Stimulated activated naive CD8-positive, alpha-beta T cell treated with anti-CD3 and anti-CD28 coated beads, Interleukin-15, Interleukin-2, amounts not matched to agents 100 ng/mL and 50 ng/mL, for 24 hours (primary cell): ENCODE measurements around the gene PCDHGA7.
"Not testable (repeated sequence)": the region's sequence is repeated elsewhere in the genome, so short reads cannot be mapped to it uniquely, and the experiment has no call there.

Experiments used
- H3K27ac Mint-ChIP-seq: one replicate; pipeline ENCODE4 v1.8.0; 2021; ENCODE audit warnings: mild to moderate bottlenecking, mixed read lengths
- H3K27me3 Mint-ChIP-seq: one replicate; pipeline ENCODE4 v1.8.0; 2021; ENCODE audit warnings: mixed read lengths
- H3K36me3 Mint-ChIP-seq: one replicate; pipeline ENCODE4 v1.8.0; 2021; ENCODE audit warnings: low read depth, mixed read lengths
- H3K4me1 Mint-ChIP-seq: one replicate; pipeline ENCODE4 v1.8.0; 2021; ENCODE audit warnings: low read depth, mixed read lengths
- H3K4me3 Mint-ChIP-seq: one replicate; pipeline ENCODE4 v1.8.0; 2021; ENCODE audit warnings: mild to moderate bottlenecking, mixed read lengths
- H3K9me3 Mint-ChIP-seq: one replicate; pipeline ENCODE4 v1.8.0; 2021; ENCODE audit warnings: mixed read lengths

The PCDHGA7 gene

GRCh38 chr5:141356950-141357349, 25.6 kb upstream of the PCDHGA7 start:
- peaks cover 79% of the 10 kb centered on the region for H3K27me3 Mint-ChIP-seq
- H3K4me3 Mint-ChIP-seq: no peak overlapping the region
- H3K9me3 Mint-ChIP-seq: peaks cover 33% of the 10 kb centered on the region
- peaks cover 33% of the 10 kb centered on the region for H3K36me3 Mint-ChIP-seq
- H3K4me1 Mint-ChIP-seq: no peaks in the 10 kb centered on the region
- H3K27ac Mint-ChIP-seq: no peak overlapping the region

DNA sequence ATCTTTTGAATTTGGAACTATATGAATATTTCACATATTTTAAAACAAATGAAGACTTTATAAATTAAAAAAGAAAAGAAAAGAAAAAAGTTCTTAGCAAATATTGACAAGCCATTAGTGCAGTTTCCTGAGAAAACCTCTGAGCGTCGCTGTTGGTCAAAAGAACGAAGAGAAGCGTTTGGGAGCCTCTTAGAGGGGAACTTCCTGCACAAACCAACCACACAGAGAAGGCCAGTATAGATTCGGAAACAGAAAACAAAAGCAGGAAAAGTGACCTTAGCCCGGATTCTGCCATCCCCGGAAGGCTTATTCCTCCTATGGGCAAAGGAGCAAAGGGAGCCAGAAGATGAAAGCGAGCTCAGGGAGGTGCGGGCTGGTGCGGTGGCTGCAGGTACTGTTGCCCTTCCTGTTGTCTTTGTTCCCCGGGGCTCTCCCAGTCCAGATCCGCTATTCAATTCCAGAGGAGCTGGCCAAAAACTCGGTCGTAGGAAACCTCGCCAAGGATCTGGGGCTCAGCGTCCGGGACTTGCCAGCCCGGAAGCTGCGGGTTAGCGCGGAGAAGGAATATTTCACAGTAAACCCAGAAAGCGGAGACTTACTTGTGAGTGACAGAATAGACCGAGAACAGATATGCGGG, 22.6 kb upstream of the PCDHGA7 start, which contains the start of gene PCDHGB2:
TSS of gene PCDHGB2 (plus strand) at position 205 of the 637 bp plus-strand sequence. CDS start at position 347, 142 bp downstream.
- H3K27ac Mint-ChIP-seq: peak within 1 kb of the TSS; percentile 61
- no peaks in the 10 kb centered on the region for H3K4me1 Mint-ChIP-seq
- H3K4me3 Mint-ChIP-seq: peak within 1 kb of the TSS; percentile 77
- H3K9me3 Mint-ChIP-seq: peaks cover 44% of the 10 kb centered on the region
- H3K27me3 Mint-ChIP-seq: peaks cover 83% of the 10 kb centered on the region
- peaks cover 35% of the 10 kb centered on the region for H3K36me3 Mint-ChIP-seq

DNA sequence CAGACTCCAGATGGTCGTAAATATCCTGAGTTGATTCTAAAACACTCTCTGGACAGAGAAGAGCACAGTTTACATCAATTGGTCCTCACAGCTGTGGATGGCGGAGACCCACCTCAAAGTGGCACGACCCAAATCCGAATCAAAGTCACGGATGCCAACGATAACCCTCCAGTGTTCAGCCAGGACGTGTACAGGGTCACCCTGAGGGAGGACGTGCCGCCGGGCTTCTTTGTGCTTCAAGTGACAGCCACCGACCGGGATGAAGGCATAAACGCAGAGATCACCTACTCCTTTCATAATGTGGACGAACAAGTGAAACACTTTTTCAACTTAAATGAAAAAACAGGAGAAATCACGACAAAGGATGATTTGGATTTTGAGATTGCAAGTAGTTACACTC, 21.9 kb upstream of the PCDHGA7 start:
- no peak overlapping the region for H3K4me3 Mint-ChIP-seq
- H3K27ac Mint-ChIP-seq: peak overlapping the region; percentile 61
- H3K9me3 Mint-ChIP-seq: peaks cover 51% of the 10 kb centered on the region
- H3K27me3 Mint-ChIP-seq: peaks cover 86% of the 10 kb centered on the region
- no peaks in the 10 kb centered on the region for H3K4me1 Mint-ChIP-seq
- peaks cover 41% of the 10 kb centered on the region for H3K36me3 Mint-ChIP-seq

- peaks cover 86% of the 10 kb centered on the region for H3K27me3 Mint-ChIP-seq
- no peak overlapping the region for H3K27ac Mint-ChIP-seq
- peaks cover 46% of the 10 kb centered on the region for H3K9me3 Mint-ChIP-seq
- peaks cover 37% of the 10 kb centered on the region for H3K36me3 Mint-ChIP-seq
- no peaks in the 10 kb centered on the region for H3K4me1 Mint-ChIP-seq
- no peak overlapping the region for H3K4me3 Mint-ChIP-seq
Measured at GRCh38 chr5:141362719-141363118, 19.8 kb upstream of the PCDHGA7 start.

DNA sequence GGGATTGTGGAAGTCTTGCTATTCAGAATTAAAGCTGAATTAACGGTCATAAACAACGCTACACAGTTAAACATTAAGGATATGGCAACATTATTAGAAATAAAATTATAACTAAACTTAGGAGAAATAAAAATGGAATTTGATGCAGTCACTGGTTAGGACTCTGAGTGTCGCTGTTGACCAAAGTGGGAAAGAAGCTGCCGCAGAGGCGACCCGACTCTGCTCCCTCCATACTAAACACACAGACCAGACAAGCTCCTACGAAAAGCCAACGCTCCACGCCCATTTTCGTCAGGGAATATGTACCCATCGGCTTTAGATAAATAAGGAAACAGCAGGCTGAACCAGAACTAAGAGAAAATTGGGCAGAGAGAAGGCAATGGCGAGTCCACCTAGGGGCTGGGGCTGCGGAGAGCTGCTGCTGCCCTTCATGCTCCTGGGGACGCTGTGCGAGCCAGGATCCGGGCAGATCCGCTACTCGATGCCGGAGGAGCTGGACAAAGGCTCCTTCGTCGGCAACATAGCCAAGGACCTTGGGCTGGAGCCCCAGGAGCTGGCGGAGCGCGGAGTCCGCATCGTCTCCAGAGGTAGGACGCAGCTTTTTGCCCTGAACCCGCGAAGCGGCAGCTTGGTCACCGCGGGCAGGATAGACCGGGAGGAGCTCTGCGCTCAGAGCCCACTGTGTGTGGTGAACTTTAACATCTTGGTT, 18.4 kb upstream of the PCDHGA7 start, which contains the start of gene PCDHGA5:
TSS of gene PCDHGA5 (plus strand) at position 211 of the 709 bp plus-strand sequence. CDS start at position 380, 169 bp downstream.
- Mint-ChIP-seq H3K27me3 (peaks cover 88% of the 10 kb centered on the region), H3K36me3 (peaks cover 37% of the 10 kb centered on the region), H3K9me3 (peaks cover 41% of the 10 kb centered on the region), H3K4me3 (no peak within 1 kb of the TSS), H3K4me1 (no peaks in the 10 kb centered on the region), H3K27ac (no peak within 1 kb of the TSS)

DNA sequence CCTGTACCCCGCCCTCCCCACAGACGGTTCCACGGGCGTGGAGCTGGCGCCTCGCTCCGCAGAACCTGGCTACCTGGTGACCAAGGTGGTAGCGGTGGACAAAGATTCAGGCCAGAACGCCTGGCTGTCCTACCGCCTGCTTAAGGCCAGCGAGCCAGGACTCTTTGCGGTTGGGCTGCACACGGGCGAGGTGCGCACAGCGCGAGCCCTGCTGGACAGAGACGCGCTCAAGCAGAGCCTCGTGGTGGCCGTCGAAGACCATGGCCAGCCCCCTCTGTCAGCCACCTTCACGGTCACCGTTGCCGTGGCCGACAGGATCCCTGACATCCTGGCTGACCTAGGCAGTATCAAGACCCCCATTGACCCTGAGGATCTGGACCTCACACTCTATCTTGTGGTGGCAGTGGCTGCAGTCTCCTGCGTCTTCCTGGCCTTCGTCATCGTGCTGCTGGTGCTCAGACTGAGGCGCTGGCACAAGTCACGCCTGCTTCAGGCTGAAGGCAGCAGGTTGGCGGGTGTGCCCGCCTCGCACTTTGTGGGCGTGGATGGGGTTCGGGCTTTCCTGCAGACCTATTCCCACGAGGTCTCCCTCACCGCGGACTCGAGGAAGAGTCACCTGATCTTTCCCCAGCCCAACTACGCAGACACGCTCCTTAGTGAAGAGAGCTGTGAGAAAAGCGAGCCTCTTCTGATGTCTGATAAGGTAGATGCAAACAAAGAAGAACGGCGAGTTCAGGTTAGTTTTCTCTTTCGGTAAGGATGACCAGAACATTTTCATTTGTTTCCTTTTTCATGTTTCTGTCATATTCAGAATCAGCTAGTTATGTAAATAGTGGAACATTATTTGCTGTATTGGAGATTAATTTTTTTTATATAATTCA, 16.3 kb upstream of the PCDHGA7 start:
- peaks cover 88% of the 10 kb centered on the region for H3K27me3 Mint-ChIP-seq
- peaks cover 40% of the 10 kb centered on the region for H3K9me3 Mint-ChIP-seq
- no peak overlapping the region for H3K4me3 Mint-ChIP-seq
- no peaks in the 10 kb centered on the region for H3K4me1 Mint-ChIP-seq
- peaks cover 27% of the 10 kb centered on the region for H3K36me3 Mint-ChIP-seq
- H3K27ac Mint-ChIP-seq: no peak overlapping the region

DNA sequence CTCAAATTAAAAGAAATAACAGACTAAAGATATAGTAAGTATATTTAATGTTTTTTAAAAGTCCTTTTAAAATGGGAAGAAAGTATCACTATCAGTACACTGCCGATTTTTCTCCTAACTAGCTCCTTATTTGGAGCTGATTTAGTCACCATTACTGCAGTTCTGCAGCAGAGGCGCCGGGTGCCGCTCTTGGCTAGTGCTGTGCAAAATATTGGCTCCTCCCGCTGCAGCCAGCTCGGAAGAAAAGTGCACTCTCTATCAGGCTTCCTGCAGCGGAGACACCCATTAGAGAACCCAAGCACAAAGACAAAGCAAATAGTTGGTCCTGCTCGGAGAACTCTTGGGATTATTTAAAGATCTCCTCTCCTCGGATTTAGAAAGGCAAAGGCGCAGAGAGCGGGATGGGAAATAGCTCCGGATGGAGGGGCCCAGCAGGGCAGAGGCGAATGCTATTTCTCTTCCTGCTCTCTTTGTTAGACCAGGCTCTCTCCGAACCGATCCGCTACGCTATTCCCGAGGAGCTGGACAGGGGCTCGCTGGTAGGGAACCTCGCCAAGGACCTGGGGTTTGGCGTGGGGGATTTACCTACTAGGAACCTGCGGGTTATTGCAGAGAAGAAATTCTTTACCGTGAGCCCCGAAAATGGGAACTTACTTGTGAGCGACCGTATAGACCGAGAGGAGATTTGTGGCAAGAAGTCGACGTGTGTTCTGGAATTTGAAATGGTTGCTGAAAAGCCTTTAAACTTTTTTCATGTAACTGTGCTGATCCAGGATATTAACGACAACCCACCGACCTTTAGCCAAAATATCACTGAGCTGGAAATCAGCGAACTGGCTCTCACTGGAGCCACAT, 12.3 kb upstream of the PCDHGA7 start, which contains the start of gene PCDHGB3:
TSS of gene PCDHGB3 (plus strand) at position 249 of the 855 bp plus-strand sequence. CDS start at position 402, 153 bp downstream.
- Mint-ChIP-seq H3K27me3 (peaks cover 87% of the 10 kb centered on the region), H3K4me1 (no peaks in the 10 kb centered on the region), H3K4me3 (peak within 1 kb of the TSS; percentile 64), H3K27ac (no peak within 1 kb of the TSS), H3K9me3 (peaks cover 39% of the 10 kb centered on the region), H3K36me3 (peaks cover 35% of the 10 kb centered on the region)

- peaks cover 84% of the 10 kb centered on the region for H3K27me3 Mint-ChIP-seq
- no peak overlapping the region for H3K27ac Mint-ChIP-seq
- peaks cover 32% of the 10 kb centered on the region for H3K36me3 Mint-ChIP-seq
- no peaks in the 10 kb centered on the region for H3K4me1 Mint-ChIP-seq
- peaks cover 38% of the 10 kb centered on the region for H3K9me3 Mint-ChIP-seq
- no peak overlapping the region for H3K4me3 Mint-ChIP-seq
Measured at GRCh38 chr5:141371572-141372475, 10.7 kb upstream of the PCDHGA7 start.

DNA sequence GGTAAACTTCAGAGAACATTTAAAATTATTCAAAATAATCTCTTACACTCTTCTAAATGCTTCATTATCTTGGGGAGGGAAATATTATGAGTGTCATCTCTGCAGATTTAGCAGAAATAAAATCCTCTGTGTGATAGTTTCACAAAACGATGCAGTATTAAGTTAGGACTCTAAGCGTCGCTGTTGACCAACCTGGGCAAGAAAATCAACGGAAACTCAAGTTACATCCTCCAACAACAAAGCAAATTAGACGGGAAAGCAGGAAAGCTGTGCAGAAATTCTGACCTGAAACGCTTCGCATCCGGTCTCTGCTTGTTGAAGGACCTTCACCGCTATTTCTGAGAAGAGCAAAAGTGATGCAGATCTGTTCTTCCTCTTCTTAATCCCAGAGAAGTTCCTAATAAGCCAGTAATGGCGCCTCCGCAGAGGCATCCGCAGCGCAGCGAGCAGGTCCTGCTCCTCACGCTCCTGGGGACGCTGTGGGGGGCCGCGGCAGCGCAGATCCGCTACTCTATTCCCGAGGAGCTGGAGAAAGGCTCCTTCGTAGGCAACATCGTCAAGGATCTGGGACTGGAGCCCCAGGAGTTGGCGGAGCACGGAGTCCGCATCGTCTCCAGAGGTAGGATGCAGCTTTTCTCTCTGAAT, 8.7 kb upstream of the PCDHGA7 start, which contains the start of gene PCDHGA6:
TSS of gene PCDHGA6 (plus strand) at position 219 of the 645 bp plus-strand sequence. CDS start at position 412, 193 bp downstream.
- peaks cover 32% of the 10 kb centered on the region for H3K36me3 Mint-ChIP-seq
- no peaks in the 10 kb centered on the region for H3K4me1 Mint-ChIP-seq
- peaks cover 40% of the 10 kb centered on the region for H3K9me3 Mint-ChIP-seq
- peak within 1 kb of the TSS; percentile 39 for H3K4me3 Mint-ChIP-seq
- H3K27ac Mint-ChIP-seq: no peak within 1 kb of the TSS
- peaks cover 79% of the 10 kb centered on the region for H3K27me3 Mint-ChIP-seq

DNA sequence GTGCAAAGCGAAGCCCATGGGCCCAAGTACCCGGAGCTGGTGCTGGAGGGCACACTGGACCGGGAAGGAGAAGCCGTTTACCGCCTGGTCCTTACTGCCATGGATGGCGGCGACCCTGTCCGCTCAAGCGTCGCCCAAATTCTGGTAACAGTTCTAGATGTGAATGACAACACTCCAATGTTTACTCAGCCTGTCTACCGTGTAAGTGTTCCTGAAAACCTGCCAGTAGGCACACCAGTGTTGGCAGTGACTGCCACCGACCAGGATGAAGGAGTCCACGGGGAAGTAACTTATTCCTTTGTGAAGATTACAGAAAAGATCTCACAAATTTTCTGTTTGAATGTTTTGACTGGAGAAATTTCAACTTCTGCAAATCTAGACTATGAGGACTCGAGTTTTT, 7.9 kb upstream of the PCDHGA7 start:
- Mint-ChIP-seq H3K4me3 (no peak overlapping the region), H3K27ac (no peak overlapping the region), H3K27me3 (peaks cover 77% of the 10 kb centered on the region), H3K36me3 (peaks cover 32% of the 10 kb centered on the region), H3K4me1 (no peaks in the 10 kb centered on the region), H3K9me3 (peaks cover 40% of the 10 kb centered on the region)

- peaks cover 32% of the 10 kb centered on the region for H3K36me3 Mint-ChIP-seq
- H3K27ac Mint-ChIP-seq, H3K4me1 Mint-ChIP-seq, H3K4me3 Mint-ChIP-seq: not testable (repeated sequence)
- H3K9me3 Mint-ChIP-seq: peaks cover 39% of the 10 kb centered on the region
- H3K27me3 Mint-ChIP-seq: peaks cover 75% of the 10 kb centered on the region
Measured at GRCh38 chr5:141375444-141376155, 6.9 kb upstream of the PCDHGA7 start.

DNA sequence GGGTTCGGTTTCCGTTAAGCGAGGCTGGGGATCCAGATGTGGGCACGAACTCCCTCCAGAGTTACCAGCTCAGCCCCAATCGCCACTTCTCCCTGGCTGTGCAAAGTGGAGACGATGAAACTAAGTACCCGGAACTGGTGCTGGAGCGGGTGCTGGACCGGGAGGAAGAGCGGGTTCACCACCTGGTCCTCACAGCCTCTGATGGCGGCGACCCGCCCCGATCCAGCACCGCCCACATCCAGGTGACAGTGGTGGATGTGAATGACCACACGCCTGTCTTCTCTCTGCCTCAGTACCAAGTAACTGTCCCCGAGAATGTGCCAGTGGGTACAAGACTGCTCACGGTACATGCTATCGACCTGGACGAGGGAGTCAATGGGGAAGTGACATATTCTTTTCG, 803 bp downstream of the PCDHGA7 start:
- H3K4me1 Mint-ChIP-seq: no peaks in the 10 kb centered on the region
- peaks cover 82% of the 10 kb centered on the region for H3K27me3 Mint-ChIP-seq
- peaks cover 34% of the 10 kb centered on the region for H3K9me3 Mint-ChIP-seq
- no peak overlapping the region for H3K27ac Mint-ChIP-seq
- peaks cover 14% of the 10 kb centered on the region for H3K36me3 Mint-ChIP-seq
- H3K4me3 Mint-ChIP-seq: no peak overlapping the region
